GM23338 (cell line): ENCODE data around the gene IRGM.

Experiments
- CREB1 ChIP-seq: fragments of 250-450 bp; sonication (Bioruptor Pico); IDR thresholded peaks from 2 replicates; pipeline ENCODE4 v1.5.0; 2020; ENCODE audit warnings: low read depth, mild to moderate bottlenecking, moderate library complexity
- EZH2 ChIP-seq: fragments of 200-600 bp; sonication (generic); IDR thresholded peaks from one replicate; pipeline ENCODE4 v1.8.0; 2017; ENCODE audit warnings: antibody characterized with exemption, mild to moderate bottlenecking, low read depth; ENCODE audit not compliant: unreplicated experiment
- EZH2phosphoT487 ChIP-seq: fragments of 200-600 bp; sonication (generic); IDR thresholded peaks from one replicate; pipeline ENCODE4 v1.8.1; 2018; ENCODE audit warnings: antibody characterized with exemption; ENCODE audit not compliant: unreplicated experiment
- POLR2AphosphoS5 ChIP-seq: IDR thresholded peaks from 2 replicates; pipeline ENCODE4 v1.6.1; 2016; ENCODE audit warnings: antibody characterized with exemption, low read depth
- TF ChIP-seq, protein P1 (sequence below), 2 experiments: fragments of 200-600 bp in 1 of 2; sonication (generic) in 1 of 2; conservative IDR thresholded peaks; 2 replicates each; pipeline versions ENCODE4 v1.5.1 to v1.6.1; 2016 to 2017; ENCODE audit warnings: antibody characterized with exemption in 2 of 2, low read depth in 2 of 2, mild to moderate bottlenecking in 2 of 2, moderate library complexity in 1 of 2

DNA sequence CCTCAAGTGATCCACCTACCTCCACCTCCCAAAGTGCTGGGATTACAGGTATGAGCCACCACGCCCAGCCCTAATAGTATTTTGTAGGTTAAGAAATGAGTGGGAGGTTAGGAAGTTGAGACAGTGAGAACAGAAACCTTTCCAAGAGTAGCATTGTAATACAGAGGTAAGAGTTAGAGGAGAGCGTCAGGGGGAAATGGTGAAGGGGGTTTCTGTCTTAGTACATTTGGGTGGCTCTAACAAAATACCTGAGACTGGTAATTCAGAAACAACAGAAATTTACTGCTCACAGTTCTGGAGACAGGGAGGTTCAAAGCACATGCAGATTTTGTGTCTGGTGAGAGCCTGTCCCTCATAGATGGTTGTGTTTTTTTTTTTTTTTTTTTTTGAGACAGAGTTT is 48.9 kb upstream of the IRGM start:
- TF ChIP-seq EZH2: no peak
- TF ChIP-seq, protein P1, sequence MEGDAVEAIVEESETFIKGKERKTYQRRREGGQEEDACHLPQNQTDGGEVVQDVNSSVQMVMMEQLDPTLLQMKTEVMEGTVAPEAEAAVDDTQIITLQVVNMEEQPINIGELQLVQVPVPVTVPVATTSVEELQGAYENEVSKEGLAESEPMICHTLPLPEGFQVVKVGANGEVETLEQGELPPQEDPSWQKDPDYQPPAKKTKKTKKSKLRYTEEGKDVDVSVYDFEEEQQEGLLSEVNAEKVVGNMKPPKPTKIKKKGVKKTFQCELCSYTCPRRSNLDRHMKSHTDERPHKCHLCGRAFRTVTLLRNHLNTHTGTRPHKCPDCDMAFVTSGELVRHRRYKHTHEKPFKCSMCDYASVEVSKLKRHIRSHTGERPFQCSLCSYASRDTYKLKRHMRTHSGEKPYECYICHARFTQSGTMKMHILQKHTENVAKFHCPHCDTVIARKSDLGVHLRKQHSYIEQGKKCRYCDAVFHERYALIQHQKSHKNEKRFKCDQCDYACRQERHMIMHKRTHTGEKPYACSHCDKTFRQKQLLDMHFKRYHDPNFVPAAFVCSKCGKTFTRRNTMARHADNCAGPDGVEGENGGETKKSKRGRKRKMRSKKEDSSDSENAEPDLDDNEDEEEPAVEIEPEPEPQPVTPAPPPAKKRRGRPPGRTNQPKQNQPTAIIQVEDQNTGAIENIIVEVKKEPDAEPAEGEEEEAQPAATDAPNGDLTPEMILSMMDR (conservative IDR thresholded peaks at IDR 0.05; ENCODE audit: low read depth in 2 of 2): no peak
- TF ChIP-seq POLR2AphosphoS5: no peak
- TF ChIP-seq CREB1 (CRISPR knock-in tag): no peak
- no peak for TF ChIP-seq EZH2phosphoT487
